ENCODE measurements around the gene CEP112.

The CEP112 gene

DNA sequence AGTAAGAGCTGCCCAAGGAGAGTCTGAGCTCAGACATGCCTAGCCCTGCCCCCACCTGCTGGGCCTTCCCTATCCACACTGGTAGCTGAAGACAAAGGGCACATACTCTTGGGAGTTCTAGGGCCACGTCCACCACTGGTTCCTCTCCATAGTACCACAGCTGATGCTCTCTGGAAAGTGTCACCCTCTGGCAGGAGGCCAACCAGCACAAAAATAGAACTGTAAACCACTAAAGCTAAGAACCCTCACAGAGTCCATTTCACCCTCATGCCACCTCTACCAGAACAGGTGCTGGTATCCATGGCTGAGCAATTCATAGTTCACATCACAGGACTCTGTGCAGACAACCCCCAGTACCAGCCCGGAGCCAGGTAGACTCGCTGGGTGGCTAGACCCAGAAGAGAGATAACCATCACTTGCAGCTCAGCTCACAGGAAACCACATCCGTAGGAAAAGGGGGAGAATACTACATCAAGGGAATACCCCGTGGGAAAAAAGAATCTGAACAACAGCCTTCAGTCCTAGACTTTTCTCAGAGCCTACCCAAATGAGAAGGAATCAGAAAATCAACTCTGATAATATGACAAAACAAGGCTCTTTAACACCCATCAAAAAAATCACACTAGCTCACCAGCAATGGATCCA, 115.3 kb downstream of the CEP112 start:
- DNase-seq (ENCODE audit: low read depth in 2 of 2): no peak

DNA sequence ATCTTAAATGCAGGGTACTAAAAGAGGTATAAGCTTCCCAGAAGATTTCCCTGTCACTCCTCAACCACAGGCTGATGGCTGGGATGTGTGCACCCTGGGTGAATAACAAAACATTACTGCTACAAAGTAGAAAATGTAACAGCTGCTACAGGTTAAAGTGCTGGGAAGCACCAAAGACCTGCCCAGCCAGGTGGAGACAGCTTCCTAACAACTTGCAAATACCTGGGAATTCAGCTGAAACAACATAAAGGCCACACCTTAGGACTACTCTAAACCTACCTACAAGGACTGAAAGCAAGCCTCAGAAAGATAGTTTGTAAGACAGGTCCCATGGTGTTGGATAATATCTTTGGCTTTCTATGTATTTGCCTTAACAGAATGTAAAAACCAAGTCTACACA, 118.5 kb downstream of the CEP112 start:
- no peak for DNase-seq (ENCODE audit: low read depth in 2 of 2)

DNA sequence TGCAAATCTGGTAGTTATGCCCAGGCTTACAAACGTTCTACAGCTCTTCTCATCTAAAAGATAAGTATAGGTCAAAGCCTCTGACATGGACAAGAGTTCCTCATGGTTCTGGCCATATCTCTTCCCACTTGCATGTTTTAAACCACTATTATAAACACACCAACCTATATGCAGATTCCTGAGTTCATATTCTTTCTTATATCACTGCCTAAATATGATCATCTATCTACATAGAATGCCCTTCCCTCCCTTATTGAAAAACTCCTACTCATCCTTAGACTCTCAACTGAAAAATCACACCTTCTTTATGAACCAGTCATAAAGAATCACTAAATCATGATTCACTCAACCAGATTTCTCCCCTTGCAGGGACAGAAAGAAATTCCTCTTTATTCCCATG, 128.2 kb downstream of the CEP112 start:
- DNase-seq (ENCODE audit: low read depth in 2 of 2): no peak

DNA sequence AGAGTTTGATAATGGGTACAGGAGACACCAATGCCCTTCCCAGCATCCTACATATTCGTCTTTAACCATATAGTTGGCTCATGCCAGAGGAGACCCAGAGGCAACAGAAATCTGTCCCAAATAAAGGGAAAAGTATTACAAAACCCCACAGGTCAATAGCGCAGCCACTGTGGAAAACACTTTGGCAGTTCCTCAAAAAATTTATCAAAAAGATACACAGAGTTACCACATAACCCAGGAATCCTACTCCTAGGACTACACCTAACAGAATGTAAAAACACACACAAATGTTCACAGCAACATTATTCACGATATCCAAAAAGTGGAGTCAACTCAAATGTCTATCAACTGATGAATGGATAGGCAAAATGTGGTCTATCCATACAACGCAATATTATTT, 135.8 kb downstream of the CEP112 start:
- DNase-seq (ENCODE audit: low read depth in 2 of 2): no peak

DNA sequence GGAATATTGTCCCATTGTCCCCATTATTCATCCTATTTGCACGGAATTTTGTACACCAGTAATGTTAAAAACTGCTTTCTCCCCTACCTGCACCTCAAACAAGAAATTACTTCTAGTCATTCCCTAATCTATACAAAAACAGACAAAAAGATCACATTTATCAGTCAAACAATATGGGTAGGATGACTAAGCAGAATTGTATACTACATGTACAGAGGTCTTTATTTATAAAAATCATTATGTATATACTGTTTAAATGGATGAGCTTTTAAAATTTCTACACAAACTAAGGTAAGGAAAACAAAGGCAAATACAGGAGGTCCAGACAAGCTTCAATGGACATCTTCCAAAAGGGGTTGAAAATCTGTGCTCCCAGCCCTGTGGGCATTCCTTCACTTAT, 137.7 kb downstream of the CEP112 start:
- no peak for DNase-seq (ENCODE audit: low read depth in 2 of 2)

DNA sequence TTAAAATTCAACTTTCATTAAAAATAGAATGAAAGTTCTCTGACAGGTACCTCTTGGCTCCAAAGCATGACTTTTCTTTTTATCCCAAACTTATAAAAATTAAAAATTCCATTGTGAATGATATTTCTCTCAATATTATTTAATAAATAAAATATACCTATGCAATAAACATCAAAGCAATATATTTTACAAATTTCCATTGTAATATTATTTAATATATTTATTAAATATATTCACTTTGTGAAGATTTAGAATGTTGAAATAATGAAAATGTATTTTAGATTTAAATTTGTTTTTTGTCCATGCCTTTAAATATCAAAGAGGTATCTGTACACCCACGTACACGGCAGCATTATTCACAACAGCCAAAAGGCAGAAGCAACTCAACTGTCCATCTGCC, 147.8 kb downstream of the CEP112 start:
- no peak for DNase-seq (ENCODE audit: low read depth in 2 of 2)

DNA sequence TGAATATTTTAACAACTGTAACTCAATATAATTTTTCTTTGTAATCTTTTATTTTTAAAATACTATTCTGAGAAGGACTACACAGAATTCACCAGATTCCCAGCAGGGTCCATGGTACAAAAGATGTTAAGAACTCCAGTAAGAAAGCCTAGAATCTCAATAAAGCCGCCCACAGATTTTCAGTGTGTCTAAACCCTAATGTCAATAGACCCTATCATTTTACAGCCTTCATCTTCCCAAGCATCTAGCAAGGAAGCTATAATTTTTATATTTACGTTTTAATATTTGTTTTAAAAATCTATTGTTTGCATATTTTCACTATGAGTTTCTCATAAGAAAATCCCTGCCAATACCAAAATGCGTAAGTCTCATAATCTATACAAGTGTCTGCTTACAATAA, 148.5 kb downstream of the CEP112 start:
- no peak for DNase-seq (ENCODE audit: low read depth in 2 of 2)

DNA sequence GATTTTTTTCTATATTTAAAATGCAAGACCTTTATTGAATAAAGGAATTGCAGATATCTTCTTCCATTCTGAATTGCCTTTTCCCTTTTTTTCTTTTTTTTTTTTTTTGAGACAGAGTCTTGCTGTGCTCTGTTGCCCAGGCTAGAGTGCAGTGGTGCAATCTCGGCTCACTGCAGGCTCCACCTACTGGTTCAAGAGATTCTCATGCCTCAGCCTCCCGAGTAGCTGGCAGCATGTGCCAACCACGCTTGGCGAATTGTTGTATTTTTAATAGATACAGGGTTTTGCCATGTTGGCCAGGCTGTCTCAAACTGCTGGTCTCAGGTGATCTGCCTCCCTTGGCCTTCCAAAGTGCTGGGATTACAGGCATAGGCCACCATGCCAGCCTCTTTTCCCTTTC, 151.5 kb downstream of the CEP112 start:
- no peak for DNase-seq (ENCODE audit: low read depth in 2 of 2)

DNA sequence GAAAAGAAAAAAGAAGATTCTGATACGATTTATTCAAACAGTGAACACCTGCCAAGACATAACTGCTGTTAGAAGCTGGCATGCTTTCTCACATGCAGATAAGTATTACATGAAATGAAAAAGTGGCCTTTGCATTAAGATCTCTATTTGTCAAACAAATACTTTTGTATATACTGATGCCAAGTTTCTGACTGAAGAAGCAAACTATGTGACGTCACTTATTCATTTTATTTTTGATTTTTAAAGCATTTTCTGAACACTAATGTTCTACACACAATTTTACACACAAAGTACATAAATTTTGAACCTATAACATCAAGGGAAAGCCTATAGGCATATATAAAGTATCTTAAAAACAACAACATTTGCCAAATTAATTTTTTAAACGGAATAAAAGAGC, 153.8 kb downstream of the CEP112 start:
- DNase-seq (ENCODE audit: low read depth in 2 of 2): no peak

DNA sequence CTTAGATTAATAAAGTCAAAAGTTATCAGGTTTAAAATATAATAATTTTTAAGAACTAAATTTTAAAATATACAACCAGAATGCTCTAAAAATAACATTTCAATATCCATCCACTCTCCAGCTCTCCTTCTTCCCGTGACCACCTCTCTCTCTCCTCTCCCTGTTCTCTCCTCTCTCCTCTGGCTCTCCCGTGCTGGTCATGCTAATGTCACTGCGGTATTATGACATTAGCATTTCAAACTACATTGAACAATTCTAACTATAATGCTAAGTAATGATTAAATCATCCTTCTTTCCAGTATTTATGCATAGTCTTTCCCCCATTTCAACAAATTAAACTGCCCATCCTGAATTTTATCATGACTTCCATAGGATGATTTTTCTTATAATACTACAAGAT, 154.7 kb downstream of the CEP112 start:
- no peak for DNase-seq (ENCODE audit: low read depth in 2 of 2)

DNA sequence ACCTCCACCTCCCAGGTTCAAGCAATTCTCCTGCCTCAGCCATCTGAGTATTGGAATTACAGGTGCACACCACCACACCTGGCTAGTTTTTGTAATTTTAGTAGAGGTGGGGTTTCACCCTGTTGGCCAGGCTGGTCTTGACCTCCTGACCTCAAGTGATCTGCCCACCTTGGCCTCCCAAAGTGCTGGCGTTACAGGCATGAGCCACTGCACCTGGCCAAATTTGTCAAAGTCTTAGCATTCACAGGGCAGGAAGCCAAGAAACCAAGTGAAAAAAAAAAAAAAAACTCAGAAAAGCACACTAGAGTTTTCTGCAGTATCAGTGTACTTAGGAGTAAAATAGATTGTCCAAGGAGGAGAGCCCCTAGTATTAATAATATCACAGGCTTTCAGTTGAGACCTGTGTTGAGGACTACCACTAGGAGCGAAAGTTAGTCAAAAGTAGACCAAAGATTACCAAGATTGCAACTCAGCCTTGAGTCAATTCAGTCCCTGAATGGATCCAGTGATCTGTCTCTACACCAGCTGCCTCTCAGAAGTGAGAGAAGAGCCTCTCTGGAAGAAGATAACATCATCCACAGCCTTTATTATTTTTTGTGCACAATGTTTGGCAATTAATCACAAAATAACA, 159.7 kb downstream of the CEP112 start:
- no peak for DNase-seq (ENCODE audit: low read depth in 2 of 2)

DNA sequence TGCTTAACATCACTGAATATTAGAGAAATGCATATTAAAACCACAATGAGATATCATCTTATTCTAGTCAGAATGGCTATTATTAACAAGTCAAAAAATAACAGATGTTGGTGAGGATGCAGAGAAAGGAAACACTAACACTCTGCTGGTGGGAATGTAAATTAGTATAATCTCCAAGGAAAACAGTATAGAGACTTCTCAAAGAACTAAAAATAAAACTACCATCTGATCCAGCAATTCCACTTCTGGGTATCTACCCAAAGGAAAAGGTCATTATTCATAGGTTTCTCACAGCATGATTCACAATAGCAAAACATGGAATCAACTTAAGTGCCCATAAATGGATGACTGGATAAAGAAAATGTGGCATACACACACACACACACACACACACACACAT, 166.4 kb downstream of the CEP112 start:
- DNase-seq (ENCODE audit: low read depth in 2 of 2): no peak

DNA sequence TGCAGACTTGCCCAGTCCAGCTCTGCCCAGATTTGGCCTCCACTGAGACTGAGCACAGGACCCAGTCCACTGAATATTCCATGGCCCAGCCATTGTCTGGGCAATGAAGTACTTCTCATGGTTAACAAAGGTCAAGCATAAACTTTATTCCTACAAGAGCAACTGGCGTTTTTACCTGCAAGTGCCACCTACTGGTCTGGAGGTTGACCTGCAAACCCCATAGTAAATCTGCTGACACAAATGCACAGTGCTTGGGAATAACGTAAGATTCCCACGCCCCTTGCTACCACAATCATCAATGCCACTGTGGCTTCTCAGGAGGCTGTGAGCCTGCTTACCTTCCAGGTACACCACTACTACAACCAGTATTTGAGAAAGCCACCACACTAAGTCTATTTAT, 170.2 kb downstream of the CEP112 start:
- no peak for DNase-seq (ENCODE audit: low read depth in 2 of 2)

DNA sequence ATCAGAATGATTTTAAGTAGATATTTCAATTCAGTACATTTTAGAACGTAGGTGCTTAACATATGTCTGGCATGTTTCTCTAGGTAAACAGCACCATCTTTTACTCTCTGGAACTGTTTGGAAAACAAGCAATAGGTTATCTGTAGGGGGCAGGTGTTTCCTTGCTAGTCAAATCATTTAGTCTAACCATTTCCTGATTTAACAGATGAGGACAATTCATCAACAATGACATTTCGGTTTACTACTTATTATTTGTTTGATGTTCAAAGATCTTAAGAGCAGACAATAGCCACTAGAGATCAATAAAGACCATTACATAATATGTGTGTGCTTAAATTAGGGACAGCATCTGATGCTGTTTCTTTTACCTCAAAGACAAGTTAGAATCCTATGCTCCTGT, 173.1 kb downstream of the CEP112 start:
- no peak for DNase-seq (ENCODE audit: low read depth in 2 of 2)

DNA sequence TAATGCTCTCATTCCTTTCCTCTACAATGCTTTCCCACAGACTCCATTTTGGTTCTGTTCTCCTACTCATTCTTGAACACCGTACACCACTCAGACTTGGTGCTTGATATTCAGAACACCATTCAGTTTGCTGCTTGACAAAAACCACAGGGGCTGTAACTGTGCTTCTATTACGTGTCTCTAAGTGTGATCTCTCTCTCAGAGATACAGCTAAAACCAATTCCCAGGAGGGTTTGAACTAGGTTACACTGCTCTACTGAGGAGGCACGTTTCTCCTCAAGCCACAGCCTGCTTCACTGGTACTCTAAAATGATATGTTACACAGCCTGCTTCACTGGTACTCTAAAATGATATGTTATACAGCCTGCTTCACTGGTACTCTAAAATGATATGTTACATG, 175.7 kb downstream of the CEP112 start:
- no peak for DNase-seq (ENCODE audit: low read depth in 2 of 2)

DNA sequence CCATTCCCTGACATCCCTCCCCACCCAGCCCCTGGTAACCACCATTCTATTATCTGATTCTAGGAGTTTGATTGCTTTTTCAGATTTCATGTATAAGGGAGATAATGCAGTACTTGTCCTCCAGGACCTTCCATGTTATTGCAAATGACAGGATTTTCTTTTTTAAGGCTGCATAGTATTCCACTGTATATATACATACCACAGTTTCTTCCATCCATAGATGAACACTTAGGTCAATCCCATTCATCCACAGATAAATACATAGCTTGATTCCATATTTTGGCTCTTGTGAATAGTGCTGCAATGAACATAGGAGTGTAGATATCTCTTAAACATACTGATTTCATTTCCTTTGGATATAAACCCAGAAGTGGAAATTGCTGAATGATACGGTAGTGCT, 183.3 kb downstream of the CEP112 start:
- no peak for DNase-seq (ENCODE audit: low read depth in 2 of 2)

DNA sequence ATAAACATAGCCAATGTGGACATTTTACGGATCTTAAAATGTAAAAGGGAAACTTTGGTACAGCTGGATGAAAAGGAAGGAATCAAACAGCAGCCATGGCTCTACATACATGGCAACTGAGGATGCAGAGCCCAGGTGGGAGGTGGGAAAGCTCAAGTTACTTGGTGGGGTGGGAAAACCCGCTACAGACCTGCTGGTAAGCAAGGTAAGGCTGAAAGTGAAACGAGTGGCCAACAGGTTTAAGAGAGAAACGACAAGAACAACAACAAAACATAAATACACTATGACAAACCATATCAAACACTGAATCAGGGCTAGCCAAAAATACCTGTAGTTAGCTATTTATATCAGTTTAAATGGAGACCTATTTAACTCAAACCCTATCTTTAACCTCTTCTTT, 185.3 kb downstream of the CEP112 start:
- DNase-seq (ENCODE audit: low read depth in 2 of 2): no peak

DNA sequence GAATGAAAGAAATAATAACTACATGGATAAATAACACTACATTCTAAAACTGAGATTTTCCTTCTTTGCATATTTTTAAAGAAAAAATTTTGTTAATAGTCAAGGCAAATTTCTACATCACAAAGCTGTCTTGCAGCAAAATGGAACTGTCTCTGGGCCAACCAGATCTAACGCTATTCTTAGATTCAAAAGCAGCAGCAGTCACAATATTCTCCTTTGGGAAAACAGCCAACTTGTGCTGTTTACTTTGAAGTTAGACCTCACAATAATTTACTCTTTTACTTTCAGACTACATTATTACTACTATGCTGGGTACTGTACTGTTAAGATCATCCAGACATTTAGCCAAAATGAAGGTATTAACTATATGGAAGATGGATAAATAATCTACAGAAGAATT, 189.1 kb downstream of the CEP112 start:
- no peak for DNase-seq (ENCODE audit: low read depth in 2 of 2)

DNA sequence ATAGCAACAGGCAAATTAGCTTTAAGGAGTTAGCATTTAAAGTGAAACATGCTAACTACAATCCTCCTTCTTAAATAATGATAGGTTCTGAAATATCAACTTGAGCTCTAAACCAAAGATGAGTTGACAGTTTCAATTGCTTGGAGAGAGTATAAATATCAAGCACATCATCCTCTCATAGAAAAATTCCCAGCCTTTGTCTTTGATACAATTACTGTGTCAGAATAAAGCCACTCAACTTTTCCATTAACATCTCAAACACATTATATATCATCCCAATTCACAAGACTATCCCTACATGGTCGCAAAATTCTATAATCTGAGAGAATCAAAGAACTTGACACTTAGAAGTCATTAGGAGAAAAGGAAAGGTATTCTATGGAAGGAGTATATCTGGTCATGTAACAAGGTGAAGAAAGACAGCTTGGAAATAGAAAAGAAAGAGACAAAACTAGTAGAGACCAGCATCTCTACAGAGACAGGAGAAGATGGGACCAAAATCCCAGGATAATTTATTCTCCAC, 189.8 kb downstream of the CEP112 start:
- no peak for DNase-seq (ENCODE audit: low read depth in 2 of 2)

DNA sequence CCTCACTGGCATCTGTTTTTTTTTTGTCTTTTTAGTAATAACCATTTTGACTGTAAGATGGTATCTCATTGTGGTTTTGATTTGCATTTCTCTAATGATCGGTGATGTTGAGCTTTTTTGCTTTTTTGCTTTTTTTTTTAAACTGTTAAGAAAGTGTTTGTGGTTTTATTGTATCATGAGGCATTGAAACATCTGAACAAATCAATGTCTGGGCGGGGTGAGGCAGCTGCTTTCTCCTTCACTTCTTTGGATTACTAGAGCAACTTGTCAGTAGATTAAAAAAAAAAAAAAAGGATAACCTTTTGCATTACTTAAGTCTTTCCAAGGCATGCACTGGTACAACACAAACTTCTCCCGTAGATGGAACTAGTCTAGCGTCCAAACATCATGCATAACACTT, 191.7 kb downstream of the CEP112 start:
- no peak for DNase-seq (ENCODE audit: low read depth in 2 of 2)

DNA sequence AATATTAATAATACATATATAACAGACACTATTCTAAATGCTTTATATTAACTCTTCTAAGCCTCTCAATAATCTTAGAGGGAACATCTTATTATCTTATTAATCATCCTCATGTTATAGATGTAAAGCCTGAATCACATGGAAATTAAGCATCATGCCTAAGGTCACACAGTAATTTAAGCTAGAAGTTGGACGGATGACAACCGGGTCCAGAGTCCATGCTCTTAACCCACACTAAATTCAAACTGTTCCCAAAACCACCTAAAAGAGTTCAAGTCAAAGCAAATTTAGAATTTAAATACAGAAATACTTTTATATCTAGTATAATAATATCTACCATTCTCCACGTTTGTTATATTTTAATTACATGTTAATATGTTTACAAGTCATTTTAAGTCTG, 193.3 kb downstream of the CEP112 start:
- DNase-seq (ENCODE audit: low read depth in 2 of 2): no peak

DNA sequence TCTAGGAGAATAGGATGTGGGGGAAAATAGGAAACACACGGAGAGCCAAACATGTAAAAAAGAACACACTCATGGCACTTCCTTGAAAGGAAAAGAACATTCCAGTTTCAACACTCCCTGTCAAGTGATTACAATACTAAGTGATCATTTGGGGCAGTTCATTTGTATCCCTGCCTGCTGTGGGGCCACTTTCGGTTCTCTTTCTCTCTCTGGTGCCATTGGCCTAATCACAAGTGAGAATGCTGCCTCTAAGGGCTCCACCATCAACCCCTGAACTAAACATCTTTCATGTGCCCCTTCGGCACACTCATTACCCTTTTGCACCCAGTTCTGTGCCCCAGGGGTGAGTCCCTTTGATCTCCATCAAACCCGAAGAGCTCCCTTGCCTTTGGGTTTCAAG, 197.3 kb downstream of the CEP112 start:
- DNase-seq (ENCODE audit: low read depth in 2 of 2): no peak

DNA sequence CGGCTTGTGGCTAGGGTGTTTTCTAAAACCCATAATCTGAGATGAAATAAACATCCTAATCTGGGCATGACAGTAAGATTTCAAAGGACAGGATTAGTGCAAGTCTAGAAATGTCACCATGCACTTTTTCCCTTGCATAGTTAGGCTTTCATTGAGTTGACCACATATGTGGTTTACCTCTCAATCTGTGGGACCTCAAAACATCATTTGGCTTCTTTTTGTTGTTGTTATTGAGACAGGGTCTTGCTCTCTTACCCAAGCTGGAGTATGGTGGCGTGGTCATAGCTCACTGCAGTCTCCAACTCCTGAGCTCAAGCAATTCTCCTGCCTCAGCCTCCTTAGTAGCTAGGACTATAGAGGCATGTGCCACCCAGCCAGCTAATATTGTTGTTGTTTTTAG, 197.8 kb downstream of the CEP112 start:
- DNase-seq (ENCODE audit: low read depth in 2 of 2): no peak

DNA sequence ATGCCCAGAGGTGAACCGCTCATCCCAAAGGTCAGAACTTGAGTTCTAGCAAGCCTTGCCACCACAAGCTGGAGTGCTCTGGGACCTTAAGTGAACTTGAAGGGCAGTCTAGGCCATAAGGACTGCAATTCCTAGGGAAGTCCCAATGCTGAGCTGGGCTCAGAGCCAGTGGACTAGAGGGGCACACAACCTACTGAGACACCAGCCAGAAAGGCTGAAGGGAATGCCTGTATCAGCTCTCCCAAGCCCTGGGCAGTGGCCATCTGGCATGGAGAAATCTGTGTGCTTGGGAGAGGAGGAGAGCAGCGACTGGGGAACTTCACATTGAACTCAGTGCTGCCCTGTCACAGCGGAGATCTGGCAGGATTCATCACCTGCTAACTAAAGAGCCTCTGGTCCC, 201.3 kb downstream of the CEP112 start:
- DNase-seq (ENCODE audit: low read depth in 2 of 2): no peak

Data from stimulated activated CD8-positive, alpha-beta memory T cell treated with anti-CD3 and anti-CD28 coated beads, Interleukin-15, amount 100 ng/mL, for 48 hours (primary cell).